Ovary (tissue), 9 donors: ENCODE results near the gene CD300C. TPM values are rescaled to one million over a fixed set of nuclear protein-coding genes. Genes with fewer than 3 reads are reported as not detected.

Experiments used
- DNase-seq, 5 donors: peaks; one replicate each; pipeline ENCODE4 v3.0.0-alpha.2; 2019 to 2020
- H3K27ac ChIP-seq, 2 donors: fragments of 200-600 bp; one replicate each; pipeline versions ENCODE4 v1.5.1 to v1.8.0; 2019 to 2022
- H3K27me3 ChIP-seq: fragments of 200-600 bp; one replicate; pipeline ENCODE4 v1.8.0; 2022
- H3K36me3 ChIP-seq: fragments of 200-600 bp; sonication (generic); one replicate; pipeline ENCODE4 v1.5.1; 2019
- H3K4me1 ChIP-seq: one replicate; pipeline ENCODE4 v1.8.1; 2013; ENCODE audit warnings: mild to moderate bottlenecking, moderate library complexity; ENCODE audit not compliant: insufficient read depth
- H3K4me3 ChIP-seq: fragments of 200-600 bp; sonication (generic); one replicate; pipeline ENCODE4 v1.5.1; 2017
- H3K9me3 ChIP-seq, 2 donors: fragments of 200-600 bp in 1 of 2; sonication (generic) in 1 of 2; one replicate each; pipeline versions ENCODE4 v1.5.1 to v1.8.1; 2013 to 2019; ENCODE audit warnings: mild to moderate bottlenecking in 1 of 2, moderate library complexity in 1 of 2
- EP300 ChIP-seq: sonication (generic); formaldehyde crosslinking; IDR thresholded peaks from one replicate; pipeline ENCODE4 v1.6.1; 2017; ENCODE audit warnings: antibody characterized with exemption
- POLR2A ChIP-seq: fragments of 450-650 bp; IDR thresholded peaks from one replicate; pipeline ENCODE4 v1.6.1; 2017; ENCODE audit warnings: antibody characterized with exemption, mild to moderate bottlenecking, moderate library complexity
- WGBS, 3 donors: extraction: QIAGEN DNeasy Blood & Tissue Kit in 1 of 3; methylation state at CpG; one replicate each; pipeline versions ENCODE4 v1.1.5 to v1.1.7; 2013 to 2017; 5-methylcytosine and 5-hydroxymethylcytosine counted together
- intact Hi-C, 4 donors: fragments of 100-400 bp; cut with DNase I; formaldehyde crosslinking; loops; one replicate each; pipeline versions ENCODE4 v1.11.0 to v1.15.1; 2022 to 2023
- polyA plus RNA-seq, 2 donors: library from polyadenylated mRNA; stranded (reverse); fragments of 200-250 nt in 1 of 2; fragments of 350-450 nt in 1 of 2; fragmentation: Illumina TruSeq in 1 of 2; extraction: RNeasy Lipid Tissue Mini Kit (QIAGEN cat#74804) in 1 of 2; gene quantifications; one replicate each; pipeline ENCODE4 v1.2.3, GENCODE V29; 2013 to 2014
- total RNA-seq, 7 donors: library from RNA; depleted of rRNA in 2 of 7; stranded (reverse); fragments of >200 nt in 2 of 7; fragmentation: NEBNext Ultra II Directional in 3 of 7; extraction: Animal tissue kit (Norgen Biotek cat#: 25700) in 3 of 7; gene quantifications; one replicate each; pipeline versions ENCODE4 v1.1.0 to v1.2.4, GENCODE V29; 2016 to 2023
- TF ChIP-seq, protein P1 (sequence below), 3 donors: fragments of 450-650 bp in 2 of 3; fragments of 200-600 bp in 1 of 3; IDR thresholded peaks; one replicate each; pipeline versions ENCODE4 v1.5.1 to v1.8.0; 2016 to 2022; ENCODE audit warnings: antibody characterized with exemption in 3 of 3, mild to moderate bottlenecking in 1 of 3
- donor health status: DM: no; HTN: no; CAD: no; lungs with moderate emphysema.
- donor health status: DM: no; HTN: no; CAD: no.
- donor health status: Bipolar disorder and iron deficiency.
- donor health status: DM: yes; HTN: yes; CAD: no.
- donor health status: DM: no; HTN: no; CAD: no.
- donor health status: DM: yes; HTN: yes; CAD: no.

Gene CD300C
- total and polyA plus RNA-seq, 9 donors, result 0.18 to 1.6 (median 0.46) TPM; not detected in 1

DNA sequence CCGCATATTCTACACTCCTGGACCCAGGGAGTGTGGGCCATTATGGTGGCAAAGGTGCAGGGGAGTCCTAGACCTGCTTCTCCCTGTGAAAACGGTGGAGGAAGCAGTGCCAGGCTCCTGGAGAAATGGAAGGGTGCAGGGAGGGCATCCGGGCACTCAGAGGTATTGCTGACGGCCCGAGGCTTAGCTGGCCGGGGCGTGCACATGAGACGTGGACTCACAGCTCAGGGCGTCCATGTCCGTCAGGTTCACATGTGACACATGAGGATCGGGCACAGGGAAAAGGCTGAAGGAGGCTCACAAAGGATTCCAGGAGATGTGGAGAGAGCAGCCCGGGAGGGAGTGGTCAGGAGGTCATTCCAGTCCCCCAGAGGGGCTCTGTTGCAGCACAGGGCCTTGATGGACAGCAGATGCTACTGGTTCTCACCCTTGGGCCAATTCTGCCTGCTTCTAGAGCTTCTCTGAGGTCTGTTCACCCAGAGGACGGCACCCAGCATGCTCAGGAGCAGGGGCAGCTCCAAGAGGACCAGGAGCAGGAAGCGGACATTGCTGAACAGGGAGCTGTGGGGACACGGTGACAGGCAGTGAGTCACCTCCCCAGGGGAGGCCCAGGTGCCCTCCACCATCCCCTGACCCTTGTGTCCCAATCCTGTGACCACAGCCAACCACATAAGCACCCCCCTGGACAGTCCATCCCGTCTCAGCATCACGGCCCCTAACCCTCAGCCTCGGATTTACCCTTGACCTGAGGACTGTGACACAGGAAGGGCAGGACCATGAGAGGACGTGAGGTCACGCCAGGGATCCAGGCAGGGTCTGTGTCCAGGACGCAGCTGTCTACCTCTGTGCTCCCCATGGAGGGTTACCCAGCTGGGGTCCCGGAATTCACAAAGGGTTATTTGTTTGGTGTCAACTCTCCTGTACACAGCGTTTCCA, 4.5 kb downstream of the CD300C start:
- WGBS, 3 donors, result 74 to 76% (median 75%) methylated on average over 23 of the region's 23 CpGs
- Histone ChIP-seq H3K4me3 (no peak overlapping the region), H3K27me3 (no peaks in the 10 kb centered on the region), H3K4me1 (no peaks in the 10 kb centered on the region), H3K27ac (no peak overlapping the region), H3K9me3 (no peaks in the 10 kb centered on the region), H3K36me3 (no peaks in the 10 kb centered on the region)
- intact Hi-C loops, result no loop called here
- TF ChIP-seq EP300 (no peak), POLR2A (no peak)
- TF ChIP-seq, protein P1, sequence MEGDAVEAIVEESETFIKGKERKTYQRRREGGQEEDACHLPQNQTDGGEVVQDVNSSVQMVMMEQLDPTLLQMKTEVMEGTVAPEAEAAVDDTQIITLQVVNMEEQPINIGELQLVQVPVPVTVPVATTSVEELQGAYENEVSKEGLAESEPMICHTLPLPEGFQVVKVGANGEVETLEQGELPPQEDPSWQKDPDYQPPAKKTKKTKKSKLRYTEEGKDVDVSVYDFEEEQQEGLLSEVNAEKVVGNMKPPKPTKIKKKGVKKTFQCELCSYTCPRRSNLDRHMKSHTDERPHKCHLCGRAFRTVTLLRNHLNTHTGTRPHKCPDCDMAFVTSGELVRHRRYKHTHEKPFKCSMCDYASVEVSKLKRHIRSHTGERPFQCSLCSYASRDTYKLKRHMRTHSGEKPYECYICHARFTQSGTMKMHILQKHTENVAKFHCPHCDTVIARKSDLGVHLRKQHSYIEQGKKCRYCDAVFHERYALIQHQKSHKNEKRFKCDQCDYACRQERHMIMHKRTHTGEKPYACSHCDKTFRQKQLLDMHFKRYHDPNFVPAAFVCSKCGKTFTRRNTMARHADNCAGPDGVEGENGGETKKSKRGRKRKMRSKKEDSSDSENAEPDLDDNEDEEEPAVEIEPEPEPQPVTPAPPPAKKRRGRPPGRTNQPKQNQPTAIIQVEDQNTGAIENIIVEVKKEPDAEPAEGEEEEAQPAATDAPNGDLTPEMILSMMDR (IDR thresholded peaks at IDR 0.05), result no peak
- no peak for DNase-seq

DNA sequence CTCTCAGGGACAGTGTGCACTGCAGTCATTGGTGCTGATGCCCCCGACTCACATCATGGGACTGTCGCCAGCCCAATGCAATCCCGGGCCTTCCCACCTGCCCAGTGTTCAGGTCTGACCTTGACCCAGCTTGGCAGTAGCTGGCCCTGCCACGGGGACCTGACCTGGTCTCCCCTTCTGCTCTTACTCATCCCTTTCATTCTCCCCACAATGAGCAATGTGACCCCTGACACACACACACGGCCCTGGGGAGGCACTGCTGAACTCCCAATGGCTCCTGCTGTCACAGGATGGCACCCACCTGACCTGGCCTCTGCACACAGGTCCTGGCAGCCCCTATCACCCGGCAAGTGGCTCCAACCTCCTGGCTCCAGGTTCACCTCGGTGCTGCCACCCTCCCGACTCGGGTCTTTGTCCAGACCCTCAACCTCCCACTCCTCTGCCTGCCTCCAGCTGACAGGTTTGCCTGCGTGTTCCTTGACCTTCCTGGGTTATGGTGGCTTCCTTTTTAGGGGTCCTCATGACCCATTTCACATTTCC, 6.6 kb downstream of the CD300C start:
- TF ChIP-seq, protein P1 (IDR thresholded peaks at IDR 0.05), result no peak
- no peak for TF ChIP-seq POLR2A
- TF ChIP-seq EP300, result no peak
- Histone ChIP-seq H3K27me3 (no peaks in the 10 kb centered on the region), H3K36me3 (no peaks in the 10 kb centered on the region), H3K27ac (no peak overlapping the region), H3K9me3 (no peaks in the 10 kb centered on the region), H3K4me3 (no peak overlapping the region), H3K4me1 (no peaks in the 10 kb centered on the region)
- DNase-seq, result no peak
- intact Hi-C loops, result no loop called here
- 52 to 69% (median 53%) methylated on average over 10 of the region's 10 CpGs for WGBS, 3 donors

DNA sequence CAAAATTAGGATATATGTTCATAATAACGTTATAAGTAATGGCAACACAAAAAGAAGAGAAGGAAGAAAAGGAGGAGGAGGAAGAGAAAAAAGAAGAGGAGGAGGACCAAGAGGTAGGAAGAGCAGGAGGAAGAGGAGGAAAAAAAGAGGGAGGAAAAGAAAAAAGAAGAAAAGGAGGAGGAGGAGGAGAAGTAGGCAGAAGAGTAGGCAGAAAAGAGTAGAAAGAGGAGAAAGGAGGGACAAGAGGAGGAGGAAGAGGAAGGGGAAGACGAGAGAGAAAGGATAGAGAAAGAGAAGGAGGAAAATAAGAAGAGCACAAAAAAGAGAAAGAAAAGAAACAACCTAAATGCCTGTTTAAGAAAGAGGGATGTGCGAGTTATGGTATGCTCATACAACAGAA, 9.0 kb downstream of the CD300C start:
- Histone ChIP-seq H3K36me3 (no peaks in the 10 kb centered on the region), H3K4me1 (no peaks in the 10 kb centered on the region), H3K27ac (no peak overlapping the region), H3K27me3 (no peaks in the 10 kb centered on the region), H3K9me3 (no peaks in the 10 kb centered on the region), H3K4me3 (no peak overlapping the region)
- intact Hi-C loops, result no loop called here
- TF ChIP-seq EP300 (no peak), POLR2A (no peak)
- TF ChIP-seq, protein P1 (IDR thresholded peaks at IDR 0.05), result no peak
- 66 to 76% (median 75%) methylated on average over 3 of the region's 3 CpGs for WGBS, 3 donors
- DNase-seq, result no peak

DNA sequence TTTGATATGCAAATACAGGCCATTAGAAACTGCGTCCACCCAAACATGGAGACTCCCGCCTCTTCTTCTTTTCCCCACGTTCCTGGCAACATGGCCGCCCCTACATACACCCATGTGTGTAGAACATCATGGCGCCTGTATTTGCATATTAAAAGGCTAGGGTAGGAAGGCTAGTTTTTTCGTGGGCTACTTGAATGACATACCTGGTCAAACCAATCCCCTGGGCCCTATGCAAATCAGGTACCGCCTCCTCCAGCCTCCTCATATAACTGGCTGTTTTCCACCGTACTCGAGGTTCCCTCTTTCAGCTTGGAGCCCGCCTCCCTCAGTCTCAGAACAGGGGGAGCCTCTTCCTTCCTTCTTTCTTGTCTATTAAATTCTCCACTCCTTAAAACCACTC, 13.8 kb downstream of the CD300C start:
- Histone ChIP-seq H3K4me1 (no peaks in the 10 kb centered on the region), H3K9me3 (no peaks in the 10 kb centered on the region), H3K36me3 (no peaks in the 10 kb centered on the region), H3K27me3 (no peaks in the 10 kb centered on the region), H3K27ac (no peak overlapping the region), H3K4me3 (no peak overlapping the region)
- TF ChIP-seq POLR2A (no peak), EP300 (no peak)
- TF ChIP-seq, protein P1 (IDR thresholded peaks at IDR 0.05), result no peak
- intact Hi-C loops, result no loop called here
- WGBS, 3 donors, result 64 to 71% (median 70%) methylated on average over 10 of the region's 10 CpGs
- DNase-seq, result peak in 1 of 5 donors; percentile 4
